Measurements from ENCODE around the gene CRIP1.

The CRIP1 gene

GRCh38 chr14:105452963-105453362 is 33.7 kb upstream of the CRIP1 start:
- DNase-seq: no peak

GRCh38 chr14:105453847-105454246 is 32.8 kb upstream of the CRIP1 start:
- no peak for DNase-seq

GRCh38 chr14:105455086-105455640 is 31.5 kb upstream of the CRIP1 start:
- DNase-seq: no peak

- DNase-seq: no peak
These were observed 30.7 kb upstream of the CRIP1 start for GRCh38 chr14:105455766-105456660.

GRCh38 chr14:105456736-105457617 is 29.7 kb upstream of the CRIP1 start:
- no peak for DNase-seq

- DNase-seq: no peak
These were observed 28.7 kb upstream of the CRIP1 start for GRCh38 chr14:105458010-105458409.

- DNase-seq: no peak
These were observed 28.1 kb upstream of the CRIP1 start for GRCh38 chr14:105458571-105458970.

- DNase-seq: no peak
These were observed 26.6 kb upstream of the CRIP1 start for GRCh38 chr14:105460116-105460515.

- DNase-seq: no peak
These were observed 26.1 kb upstream of the CRIP1 start for GRCh38 chr14:105460616-105461015.

GRCh38 chr14:105461903-105462302 is 24.8 kb upstream of the CRIP1 start:
- no peak for DNase-seq

- no peak for DNase-seq
These were observed 22.2 kb upstream of the CRIP1 start for GRCh38 chr14:105464501-105464900.

GRCh38 chr14:105465209-105466031 is 21.3 kb upstream of the CRIP1 start:
- DNase-seq: no peak

- no peak for DNase-seq
These were observed 20.0 kb upstream of the CRIP1 start for GRCh38 chr14:105466531-105467248.

- DNase-seq: no peak
These were observed 19.3 kb upstream of the CRIP1 start for GRCh38 chr14:105467249-105467941.

GRCh38 chr14:105467942-105468471 is 18.7 kb upstream of the CRIP1 start:
- no peak for DNase-seq

GRCh38 chr14:105468621-105469241 is 18.0 kb upstream of the CRIP1 start:
- DNase-seq: no peak

- DNase-seq: no peak
These were observed 17.0 kb upstream of the CRIP1 start for GRCh38 chr14:105469456-105470349.

- DNase-seq: no peak
These were observed 16.1 kb upstream of the CRIP1 start for GRCh38 chr14:105470350-105471296.

Data from hematopoietic multipotent progenitor cell treated with erythropoietin and hydrocortisone succinate and interleukin-3 and kit ligand, for 4 days (in vitro differentiated cells).